HG02840 (cell line): Measurements from ENCODE around the gene ATP6V0E2.
"Not testable (repeated sequence)": the region's sequence is repeated elsewhere in the genome, so short reads cannot be mapped to it uniquely, and the experiment has no call there.

Experiments used
- ATAC-seq: cut with Tn5 transposase; IDR thresholded peaks from one replicate; pipeline ENCODE4 v1.9.1; 2021; ENCODE audit warnings: mild to moderate bottlenecking, moderate library complexity, moderate number of reproducible peaks; ENCODE audit not compliant: unreplicated experiment, low FRiP score

The ATP6V0E2 gene

GRCh38 chr7:149907776-149908376 lies 34.1 kb downstream of the ATP6V0E2 start:
- ATAC-seq = not testable (repeated sequence)

GRCh38 chr7:149910219-149910618 lies 36.5 kb downstream of the ATP6V0E2 start:
- not testable (repeated sequence) for ATAC-seq

DNA sequence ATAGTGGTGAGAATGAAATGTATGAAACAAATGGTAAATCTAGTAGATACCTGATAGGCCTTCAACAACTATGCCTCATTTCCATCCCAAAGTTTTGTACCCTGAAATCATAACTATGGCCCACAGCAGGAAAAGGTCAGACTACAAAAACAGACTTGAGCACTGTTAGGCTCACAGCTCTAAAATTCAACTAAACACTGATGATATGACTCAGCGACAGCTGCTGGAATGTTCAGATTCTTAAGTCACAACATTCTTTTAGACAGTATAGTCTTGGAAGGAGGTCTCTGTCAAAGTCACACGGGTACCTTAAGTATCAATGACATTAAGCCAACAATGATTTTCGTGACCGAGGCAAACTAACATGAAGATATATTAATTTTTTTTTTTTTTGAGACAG lies 38.4 kb downstream of the ATP6V0E2 start:
- ATAC-seq = not testable (repeated sequence)

DNA sequence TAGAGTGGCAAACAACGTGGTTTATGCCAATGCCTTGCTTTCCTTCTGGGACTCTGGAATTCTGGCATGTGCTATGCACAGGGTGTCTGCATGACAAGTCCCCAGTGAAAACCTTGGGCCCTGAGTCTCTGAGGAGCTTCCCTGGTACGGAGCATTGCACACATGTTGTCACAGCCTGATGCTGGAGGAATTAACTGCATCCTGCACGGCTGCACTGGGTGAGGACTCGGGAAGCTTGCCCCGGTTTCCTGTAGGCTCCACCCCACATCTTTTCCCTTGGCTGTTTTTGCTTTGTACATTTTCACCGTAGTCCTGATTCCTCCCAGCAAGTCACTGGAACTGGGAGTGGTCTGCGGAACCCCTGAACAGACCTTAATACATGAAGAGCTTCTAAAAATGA lies 52.6 kb downstream of the ATP6V0E2 start:
- not testable (repeated sequence) for ATAC-seq
